ENCODE measurements around the gene NUDT16L1. TPM values are rescaled to one million over a fixed set of nuclear protein-coding genes. Genes with fewer than 3 reads are reported as not detected.
A peak's percentile ranks its signal among the peaks of the same experiment; 100 is the strongest.

NUDT16L1 gene
- total and polyA plus RNA-seq, 2 donors = 35.4 to 37.1 TPM

DNA sequence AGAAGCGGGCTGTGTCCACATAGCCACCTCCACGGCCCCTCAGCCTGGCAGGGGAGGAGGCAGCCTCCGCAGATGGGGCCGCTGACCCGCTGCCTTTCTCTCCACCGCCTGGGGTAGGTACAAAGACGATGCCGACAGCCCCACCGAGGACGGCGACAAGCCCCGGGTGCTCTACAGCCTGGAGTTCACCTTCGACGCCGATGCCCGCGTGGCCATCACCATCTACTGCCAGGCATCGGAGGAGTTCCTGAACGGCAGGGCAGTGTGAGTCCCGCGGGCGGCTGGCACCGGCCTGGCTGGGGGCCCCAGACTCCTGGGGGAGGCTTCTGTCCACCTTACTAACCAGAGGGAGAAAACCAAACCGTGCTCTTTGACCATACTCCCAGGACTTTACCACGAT lies 40.8 kb upstream of the NUDT16L1 start:
- peaks cover 8 to 17% of the 10 kb centered on the region in 2 donors for H3K4me1 ChIP-seq (ENCODE audit: control insufficient read depth in 2 of 2, insufficient read depth in 2 of 2, low read length in 2 of 2)
- peaks cover 60 to 61% of the 10 kb centered on the region in 2 donors for H3K36me3 ChIP-seq (ENCODE audit: control insufficient read depth in 2 of 2, insufficient read depth in 2 of 2, low read length in 1 of 2)
- WGBS = 97% methylated on average over 25 of the region's 25 CpGs
- H3K4me3 ChIP-seq (ENCODE audit: low read length in 2 of 2) = no peak overlapping the region
- no peaks in the 10 kb centered on the region for H3K27me3 ChIP-seq (ENCODE audit: control insufficient read depth in 2 of 2, insufficient read depth in 1 of 2, low read length in 1 of 2)
- H3K9me3 ChIP-seq (ENCODE audit: control insufficient read depth in 2 of 2, insufficient read depth in 1 of 2, low read length in 1 of 2) = peaks cover 0 to 6% of the 10 kb centered on the region in 2 donors
- H3K27ac ChIP-seq (ENCODE audit: low read depth in 1 of 2, low read length in 1 of 2) = no peak overlapping the region
- no peak for DNase-seq (ENCODE audit: low read depth in 6 of 9, low spot score in 9 of 9)

DNA sequence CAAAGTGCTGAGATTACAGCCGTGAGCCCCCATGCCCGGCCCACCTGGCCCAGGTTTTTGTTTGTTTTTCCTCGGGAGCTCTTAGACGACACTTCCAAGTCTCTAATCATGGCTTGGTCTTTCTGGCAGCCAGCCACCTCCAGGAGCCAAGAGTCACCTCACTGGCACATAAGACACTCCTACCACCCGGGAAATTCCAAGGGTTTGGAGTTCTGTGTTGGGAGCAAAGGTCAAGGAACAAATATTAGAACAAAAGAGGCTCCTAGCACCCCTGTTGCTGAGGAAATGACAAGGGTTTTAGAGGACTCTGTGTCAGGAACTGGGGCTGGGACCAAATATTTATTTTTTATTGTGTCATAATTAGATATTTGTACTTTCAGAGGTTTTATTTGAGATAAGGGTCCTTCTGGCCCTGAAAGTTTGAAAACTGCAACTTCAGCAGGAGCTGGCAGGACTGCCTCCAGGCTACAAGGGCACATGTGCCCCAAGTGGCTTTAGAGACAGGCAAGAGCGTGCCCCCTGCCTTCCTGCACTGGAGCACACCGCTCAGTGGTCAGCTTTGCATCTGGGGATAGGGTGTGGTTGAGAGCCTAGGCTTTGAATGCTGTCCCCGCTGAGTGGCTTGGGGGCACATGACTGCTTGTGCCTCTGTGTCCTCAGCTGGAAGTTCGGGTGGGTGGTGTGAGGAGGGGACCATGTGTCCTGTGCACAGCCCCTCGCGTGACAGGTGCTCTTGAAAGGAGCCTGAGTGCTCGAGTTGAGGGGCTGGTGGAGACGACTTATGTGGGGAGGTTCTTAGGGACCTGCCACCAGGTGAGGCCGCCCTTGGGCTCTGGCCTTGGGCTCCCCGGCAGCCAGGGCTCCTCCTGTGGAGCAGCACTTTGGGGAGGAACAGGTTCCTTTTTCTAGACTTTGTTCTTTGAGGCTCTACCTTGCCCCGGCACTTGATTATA lies 39.1 kb upstream of the NUDT16L1 start:
- H3K4me3 ChIP-seq (ENCODE audit: low read length in 2 of 2) = no peak overlapping the region
- no peak overlapping the region for H3K27ac ChIP-seq (ENCODE audit: low read depth in 1 of 2, low read length in 1 of 2)
- peaks cover 3 to 13% of the 10 kb centered on the region in 2 donors for H3K4me1 ChIP-seq (ENCODE audit: control insufficient read depth in 2 of 2, insufficient read depth in 2 of 2, low read length in 2 of 2)
- H3K27me3 ChIP-seq (ENCODE audit: control insufficient read depth in 2 of 2, insufficient read depth in 1 of 2, low read length in 1 of 2) = no peaks in the 10 kb centered on the region
- no peak for DNase-seq (ENCODE audit: low read depth in 6 of 9, low spot score in 9 of 9)
- WGBS = 96% methylated on average over 16 of the region's 16 CpGs
- H3K36me3 ChIP-seq (ENCODE audit: control insufficient read depth in 2 of 2, insufficient read depth in 2 of 2, low read length in 1 of 2) = peaks cover 69 to 72% of the 10 kb centered on the region in 2 donors
- peaks cover 0 to 3% of the 10 kb centered on the region in 2 donors for H3K9me3 ChIP-seq (ENCODE audit: control insufficient read depth in 2 of 2, insufficient read depth in 1 of 2, low read length in 1 of 2)

DNA sequence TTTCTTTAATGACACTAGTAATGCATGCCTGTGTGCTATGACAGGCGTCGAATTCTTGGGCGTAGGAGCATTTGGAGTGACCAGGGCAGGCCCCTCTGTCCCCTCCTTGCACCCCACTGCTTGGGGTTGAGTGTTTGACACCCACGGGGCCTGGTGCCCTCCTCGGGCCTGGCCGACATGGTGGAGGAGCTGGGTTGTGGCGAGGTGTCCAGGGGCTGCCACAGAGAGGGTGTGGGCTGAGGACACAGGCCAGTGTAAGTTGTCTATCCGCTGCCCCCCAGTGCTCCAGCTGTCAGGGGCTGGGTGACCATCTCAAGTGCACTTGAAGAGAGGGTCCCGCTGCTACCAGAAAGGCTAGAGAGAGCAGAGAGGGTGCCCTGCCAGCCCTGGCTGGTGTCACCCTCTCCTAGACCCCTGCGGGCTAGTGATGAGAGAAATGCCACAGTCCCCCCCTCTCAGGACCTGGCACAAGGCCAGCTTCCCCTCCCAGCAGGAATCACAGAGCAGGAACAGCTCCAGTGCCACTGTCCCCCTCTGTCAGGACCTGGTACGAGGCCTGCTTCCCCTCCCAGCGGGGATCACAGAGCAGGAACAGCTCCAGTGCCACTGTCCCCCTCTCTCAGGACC lies 38.3 kb upstream of the NUDT16L1 start:
- no peak overlapping the region for H3K4me3 ChIP-seq (ENCODE audit: low read length in 2 of 2)
- peaks cover 8 to 15% of the 10 kb centered on the region in 2 donors for H3K4me1 ChIP-seq (ENCODE audit: control insufficient read depth in 2 of 2, insufficient read depth in 2 of 2, low read length in 2 of 2)
- DNase-seq (ENCODE audit: low read depth in 6 of 9, low spot score in 9 of 9) = no peak
- H3K27me3 ChIP-seq (ENCODE audit: control insufficient read depth in 2 of 2, insufficient read depth in 1 of 2, low read length in 1 of 2) = no peaks in the 10 kb centered on the region
- H3K36me3 ChIP-seq (ENCODE audit: control insufficient read depth in 2 of 2, insufficient read depth in 2 of 2, low read length in 1 of 2) = peaks cover 69 to 72% of the 10 kb centered on the region in 2 donors
- H3K27ac ChIP-seq (ENCODE audit: low read depth in 1 of 2, low read length in 1 of 2) = no peak overlapping the region
- WGBS = 97% methylated on average over 12 of the region's 12 CpGs
- peaks cover 0 to 3% of the 10 kb centered on the region in 2 donors for H3K9me3 ChIP-seq (ENCODE audit: control insufficient read depth in 2 of 2, insufficient read depth in 1 of 2, low read length in 1 of 2)

DNA sequence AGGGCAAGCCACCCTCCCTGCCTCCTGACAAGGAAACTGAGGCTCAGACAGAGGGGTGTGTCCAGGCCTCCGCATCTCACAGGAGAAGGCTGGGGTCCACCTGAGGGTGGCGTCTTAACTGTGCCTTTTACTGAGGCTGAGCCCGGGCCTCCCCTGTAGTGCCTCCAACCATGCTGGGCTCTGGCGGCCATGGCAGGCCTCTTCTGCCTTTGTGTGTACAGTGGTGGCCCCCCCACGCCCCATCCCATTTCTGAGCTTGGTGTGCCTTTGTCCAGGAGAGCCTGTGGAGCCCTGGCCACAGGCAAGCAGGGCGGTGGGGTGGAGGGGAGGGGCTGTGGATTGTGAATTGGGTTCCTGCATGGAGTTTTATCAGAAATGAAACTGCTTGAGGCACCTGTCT lies 37.6 kb upstream of the NUDT16L1 start:
- DNase-seq (ENCODE audit: low read depth in 6 of 9, low spot score in 9 of 9) = no peak
- H3K27ac ChIP-seq (ENCODE audit: low read depth in 1 of 2, low read length in 1 of 2) = no peak overlapping the region
- H3K36me3 ChIP-seq (ENCODE audit: control insufficient read depth in 2 of 2, insufficient read depth in 2 of 2, low read length in 1 of 2) = peaks cover 64 to 67% of the 10 kb centered on the region in 2 donors
- H3K4me3 ChIP-seq (ENCODE audit: low read length in 2 of 2) = no peak overlapping the region
- WGBS = 99% methylated on average over 6 of the region's 6 CpGs
- H3K4me1 ChIP-seq (ENCODE audit: control insufficient read depth in 2 of 2, insufficient read depth in 2 of 2, low read length in 2 of 2) = peaks cover 16 to 18% of the 10 kb centered on the region in 2 donors
- no peaks in the 10 kb centered on the region for H3K27me3 ChIP-seq (ENCODE audit: control insufficient read depth in 2 of 2, insufficient read depth in 1 of 2, low read length in 1 of 2)
- no peaks in the 10 kb centered on the region for H3K9me3 ChIP-seq (ENCODE audit: control insufficient read depth in 2 of 2, insufficient read depth in 1 of 2, low read length in 1 of 2)

DNA sequence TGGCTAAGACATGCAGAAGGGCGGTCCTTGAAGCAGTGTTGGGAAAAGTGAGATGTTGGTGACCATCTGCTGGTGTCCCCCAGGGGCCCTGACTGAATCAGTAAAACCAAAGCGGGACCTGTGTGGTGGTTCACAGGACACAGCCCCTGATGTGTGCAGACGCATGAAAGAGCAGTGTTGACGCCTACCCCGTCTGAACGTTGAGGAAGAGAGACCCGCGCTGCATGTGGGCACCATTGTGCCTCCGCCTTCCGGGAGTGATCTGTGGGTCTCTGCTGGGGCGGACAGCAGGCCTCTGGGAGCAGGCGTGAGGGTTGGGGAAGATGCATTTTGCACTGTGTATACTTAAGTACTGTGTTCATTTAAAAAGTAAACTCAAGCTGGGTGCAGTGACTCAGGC lies 37.1 kb upstream of the NUDT16L1 start:
- Histone ChIP-seq H3K4me1 (ENCODE audit: control insufficient read depth in 2 of 2, insufficient read depth in 2 of 2, low read length in 2 of 2) (peaks cover 19 to 22% of the 10 kb centered on the region in 2 donors), H3K4me3 (ENCODE audit: low read length in 2 of 2) (no peak overlapping the region), H3K36me3 (ENCODE audit: control insufficient read depth in 2 of 2, insufficient read depth in 2 of 2, low read length in 1 of 2) (peaks cover 64 to 67% of the 10 kb centered on the region in 2 donors), H3K27me3 (ENCODE audit: control insufficient read depth in 2 of 2, insufficient read depth in 1 of 2, low read length in 1 of 2) (no peaks in the 10 kb centered on the region), H3K27ac (ENCODE audit: low read depth in 1 of 2, low read length in 1 of 2) (no peak overlapping the region), H3K9me3 (ENCODE audit: control insufficient read depth in 2 of 2, insufficient read depth in 1 of 2, low read length in 1 of 2) (no peaks in the 10 kb centered on the region)
- DNase-seq (ENCODE audit: low read depth in 6 of 9, low spot score in 9 of 9) = no peak
- WGBS = 97% methylated on average over 12 of the region's 12 CpGs

DNA sequence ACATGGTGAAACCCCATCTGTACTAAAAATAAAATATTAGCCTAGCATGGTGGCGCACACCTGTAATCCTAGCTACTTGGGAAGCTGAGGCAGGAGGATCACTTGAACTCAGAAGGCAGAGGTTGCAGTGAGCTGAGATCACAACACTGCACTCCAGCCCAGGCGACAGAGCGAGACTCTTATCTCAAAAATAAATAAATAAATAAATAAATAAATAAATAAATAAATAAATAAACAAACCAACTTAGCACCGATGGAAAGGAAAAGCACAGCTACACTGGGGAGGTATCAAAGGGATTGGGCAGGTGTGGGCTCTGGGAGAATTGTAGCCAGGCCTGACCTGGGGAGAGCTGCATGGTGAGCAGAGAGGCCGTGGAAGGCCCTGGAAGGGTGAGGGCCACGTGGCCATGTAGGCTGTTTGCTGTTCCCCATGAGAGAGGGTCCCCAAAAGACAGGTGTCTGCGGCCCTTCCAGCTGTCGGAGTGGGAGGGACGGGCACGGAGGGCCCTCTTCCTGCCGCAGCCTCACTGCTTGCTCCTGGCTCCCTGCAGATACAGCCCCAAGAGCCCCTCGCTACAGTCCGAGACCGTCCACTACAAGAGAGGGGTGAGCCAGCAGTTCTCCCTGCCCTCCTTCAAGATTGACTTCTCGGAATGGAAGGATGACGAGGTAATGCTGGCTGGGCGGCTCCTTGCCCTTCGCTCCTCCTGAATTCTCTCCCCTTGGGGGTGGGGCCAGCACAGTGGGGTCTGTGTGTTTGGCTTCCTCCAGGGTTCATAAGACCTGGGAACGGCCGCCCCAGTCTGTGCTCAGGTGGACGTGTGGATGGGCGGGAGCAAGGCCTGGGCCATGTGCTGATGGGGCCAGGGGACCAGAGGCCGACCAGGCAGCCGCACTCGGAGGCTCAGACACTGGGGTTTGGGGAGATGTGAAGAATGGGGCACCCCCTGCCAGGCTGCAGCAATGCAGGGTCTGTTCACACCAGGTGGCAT lies 36.4 kb upstream of the NUDT16L1 start:
- WGBS = 99% methylated on average over 25 of the region's 25 CpGs
- Histone ChIP-seq H3K9me3 (ENCODE audit: control insufficient read depth in 2 of 2, insufficient read depth in 1 of 2, low read length in 1 of 2) (no peaks in the 10 kb centered on the region), H3K27me3 (ENCODE audit: control insufficient read depth in 2 of 2, insufficient read depth in 1 of 2, low read length in 1 of 2) (no peaks in the 10 kb centered on the region), H3K4me1 (ENCODE audit: control insufficient read depth in 2 of 2, insufficient read depth in 2 of 2, low read length in 2 of 2) (peaks cover 26 to 28% of the 10 kb centered on the region in 2 donors), H3K4me3 (ENCODE audit: low read length in 2 of 2) (no peak overlapping the region), H3K36me3 (ENCODE audit: control insufficient read depth in 2 of 2, insufficient read depth in 2 of 2, low read length in 1 of 2) (peaks cover 59 to 60% of the 10 kb centered on the region in 2 donors), H3K27ac (ENCODE audit: low read depth in 1 of 2, low read length in 1 of 2) (no peak overlapping the region)
- no peak for DNase-seq (ENCODE audit: low read depth in 6 of 9, low spot score in 9 of 9)

DNA sequence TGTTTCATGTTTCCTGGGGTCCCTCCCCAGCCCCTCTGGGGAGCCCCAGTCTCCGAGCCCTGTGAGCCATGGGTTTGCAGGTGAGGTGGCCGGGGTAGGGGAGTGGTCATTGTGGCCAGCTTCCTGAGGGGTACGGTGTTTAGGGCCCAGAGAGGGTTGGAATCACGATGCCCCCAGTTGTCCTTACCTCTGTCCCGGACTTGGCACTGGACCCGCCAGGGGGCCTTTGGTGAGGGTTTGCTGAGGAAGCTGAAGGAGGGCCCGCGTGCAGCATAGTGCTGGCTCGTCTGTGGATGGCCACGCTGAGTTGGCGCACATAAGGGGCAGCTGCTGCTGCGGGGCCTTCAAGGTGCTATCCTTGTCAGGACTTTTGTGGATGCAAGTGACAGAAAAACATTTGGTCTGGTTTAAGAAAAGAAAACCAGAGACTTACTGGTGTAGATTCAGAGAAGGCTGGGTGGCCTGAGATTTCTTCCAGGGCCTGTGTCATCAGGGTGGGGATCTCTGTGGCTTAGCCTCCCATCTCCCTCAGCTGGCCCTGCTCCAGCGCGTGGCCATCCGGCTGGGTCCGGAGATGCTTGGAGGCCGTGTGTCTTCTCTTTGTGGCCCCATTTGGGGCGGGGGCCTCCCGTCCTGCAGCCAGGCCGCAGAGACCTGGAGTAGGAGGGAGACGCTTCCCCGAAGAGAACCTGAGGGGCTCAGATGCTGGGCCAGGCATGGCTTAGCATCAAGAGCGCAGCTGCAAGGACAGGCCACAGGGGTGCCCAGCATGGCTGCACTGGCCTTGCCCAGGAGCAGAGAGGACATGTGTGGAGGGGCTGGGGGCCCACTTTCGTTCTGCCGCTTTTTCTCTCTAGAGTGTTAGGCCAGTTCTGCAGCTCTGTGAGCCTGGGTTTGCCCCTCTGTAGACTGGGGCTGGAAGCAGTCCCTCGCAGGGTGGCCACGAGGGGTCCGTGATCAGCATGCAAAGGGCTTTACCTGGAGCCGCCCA lies 33.7 kb upstream of the NUDT16L1 start:
- H3K27me3 ChIP-seq (ENCODE audit: control insufficient read depth in 2 of 2, insufficient read depth in 1 of 2, low read length in 1 of 2) = no peaks in the 10 kb centered on the region
- H3K9me3 ChIP-seq (ENCODE audit: control insufficient read depth in 2 of 2, insufficient read depth in 1 of 2, low read length in 1 of 2) = no peaks in the 10 kb centered on the region
- no peak for DNase-seq (ENCODE audit: low read depth in 6 of 9, low spot score in 9 of 9)
- peak overlapping the region in 1 of 2 donors; percentile 58 for H3K27ac ChIP-seq (ENCODE audit: low read depth in 1 of 2, low read length in 1 of 2)
- 96% methylated on average over 29 of the region's 29 CpGs for WGBS
- peaks cover 35 to 43% of the 10 kb centered on the region in 2 donors for H3K4me1 ChIP-seq (ENCODE audit: control insufficient read depth in 2 of 2, insufficient read depth in 2 of 2, low read length in 2 of 2)
- peaks cover 41 to 43% of the 10 kb centered on the region in 2 donors for H3K36me3 ChIP-seq (ENCODE audit: control insufficient read depth in 2 of 2, insufficient read depth in 2 of 2, low read length in 1 of 2)
- no peak overlapping the region for H3K4me3 ChIP-seq (ENCODE audit: low read length in 2 of 2)

All from thymus (tissue), 11 donors.